Spleen (tissue), 7 donors: ENCODE data around the gene DNTT.

Source experiments
- POLR2A ChIP-seq, 3 donors: fragments of 450-650 bp; IDR thresholded peaks; one replicate each; pipeline ENCODE4 v1.5.1; 2017; ENCODE audit warnings: antibody characterized with exemption in 3 of 3, mild to moderate bottlenecking in 1 of 3
- TF ChIP-seq, protein P1 (sequence below), 11 experiments: fragments of 200-600 bp in 7 of 11; fragments of 450-650 bp in 4 of 11; sonication (generic) in 4 of 11; IDR thresholded peaks in 8 of 11; conservative IDR thresholded peaks in 3 of 11; 1 replicate in 7 of 11; 2 replicates in 4 of 11; pipeline versions ENCODE4 v1.4.0 to v1.8.0; 2016 to 2021; ENCODE audit warnings: antibody characterized with exemption in 11 of 11, inconsistent platforms in 4 of 11, mild to moderate bottlenecking in 1 of 11
- donor health status: DM: no; HTN: no; CAD: no; lungs with moderate emphysema.
- donor health status: DM: no; HTN: no; CAD: no.
- donor health status: DM: no; HTN: no; CAD: no.

DNA sequence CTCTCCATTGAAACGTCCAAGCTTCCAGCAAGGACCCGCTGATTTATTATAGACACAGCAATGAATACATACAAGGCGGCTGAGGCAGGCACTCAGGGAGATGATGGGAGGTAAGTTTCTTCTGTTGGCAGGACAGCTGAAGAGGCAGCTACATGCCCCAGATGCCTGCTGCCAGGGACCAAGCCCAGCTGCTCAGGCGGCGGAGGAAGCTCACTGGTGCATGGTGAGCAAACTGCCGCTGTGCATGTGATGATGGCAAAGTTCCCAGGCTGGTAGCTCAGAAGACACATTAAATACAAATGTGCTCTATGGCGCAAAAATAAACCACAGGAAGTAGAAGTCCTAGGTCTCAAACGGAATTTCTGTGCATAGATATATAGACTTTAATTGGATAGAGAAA is 2.3 kb downstream of the DNTT start:
- no peak for TF ChIP-seq POLR2A (IDR thresholded peaks at IDR 0.05)
- TF ChIP-seq, protein P1, sequence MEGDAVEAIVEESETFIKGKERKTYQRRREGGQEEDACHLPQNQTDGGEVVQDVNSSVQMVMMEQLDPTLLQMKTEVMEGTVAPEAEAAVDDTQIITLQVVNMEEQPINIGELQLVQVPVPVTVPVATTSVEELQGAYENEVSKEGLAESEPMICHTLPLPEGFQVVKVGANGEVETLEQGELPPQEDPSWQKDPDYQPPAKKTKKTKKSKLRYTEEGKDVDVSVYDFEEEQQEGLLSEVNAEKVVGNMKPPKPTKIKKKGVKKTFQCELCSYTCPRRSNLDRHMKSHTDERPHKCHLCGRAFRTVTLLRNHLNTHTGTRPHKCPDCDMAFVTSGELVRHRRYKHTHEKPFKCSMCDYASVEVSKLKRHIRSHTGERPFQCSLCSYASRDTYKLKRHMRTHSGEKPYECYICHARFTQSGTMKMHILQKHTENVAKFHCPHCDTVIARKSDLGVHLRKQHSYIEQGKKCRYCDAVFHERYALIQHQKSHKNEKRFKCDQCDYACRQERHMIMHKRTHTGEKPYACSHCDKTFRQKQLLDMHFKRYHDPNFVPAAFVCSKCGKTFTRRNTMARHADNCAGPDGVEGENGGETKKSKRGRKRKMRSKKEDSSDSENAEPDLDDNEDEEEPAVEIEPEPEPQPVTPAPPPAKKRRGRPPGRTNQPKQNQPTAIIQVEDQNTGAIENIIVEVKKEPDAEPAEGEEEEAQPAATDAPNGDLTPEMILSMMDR (IDR thresholded peaks at IDR 0.05 in 8 of 11, conservative IDR thresholded peaks at IDR 0.05 in 3 of 11), result no peak
